ENCODE measurements around the gene TFAP2A. TPM values are rescaled to one million over a fixed set of nuclear protein-coding genes. Genes with fewer than 3 reads are reported as not detected.

TFAP2A gene
- total and polyA plus RNA-seq, 8 donors, result 0.17 to 0.97 (median 0.39) TPM

- DNase-seq (no peak), ATAC-seq (peak; percentile 56)
- intact Hi-C loops (cut with DNase I), result no loop called here
- no peak for TF ChIP-seq CTCF (IDR thresholded peaks at IDR 0.05)
- H3K27ac ChIP-seq, result no peak overlapping the region
- no peaks in the 10 kb centered on the region for H3K36me3 ChIP-seq
- H3K4me3 ChIP-seq, result no peak overlapping the region
- H3K4me1 ChIP-seq, result peaks cover 5 to 13% of the 10 kb centered on the region in 2 donors
- H3K9me3 ChIP-seq, result no peaks in the 10 kb centered on the region
- peaks cover 96 to 100% of the 10 kb centered on the region in 2 donors for H3K27me3 ChIP-seq
Measured at GRCh38 chr6:10418862-10419748, 4.2 kb upstream of the TFAP2A start.

- Histone ChIP-seq H3K27me3 (peaks cover 98 to 100% of the 10 kb centered on the region in 2 donors), H3K4me1 (peaks cover 5 to 20% of the 10 kb centered on the region in 2 donors)
Measured at GRCh38 chr6:10418361-10418861, 3.5 kb upstream of the TFAP2A start.

GRCh38 chr6:10417681-10418104 is 2.8 kb upstream of the TFAP2A start:
- intact Hi-C loops (cut with DNase I), result no loop called here
- peaks cover 12 to 27% of the 10 kb centered on the region in 2 donors for H3K4me1 ChIP-seq

More at GRCh38 chr6:10418361-10418861, 3.5 kb upstream of the TFAP2A start:
- no peaks in the 10 kb centered on the region for H3K36me3 ChIP-seq
- no peaks in the 10 kb centered on the region for H3K9me3 ChIP-seq
- DNase-seq, result no peak
- no peak overlapping the region for H3K27ac ChIP-seq
- ATAC-seq, result no peak
- no peak overlapping the region for H3K4me3 ChIP-seq
- no peak for TF ChIP-seq CTCF (IDR thresholded peaks at IDR 0.05)
- intact Hi-C loops (cut with DNase I), result no loop called here

GRCh38 chr6:10416863-10417641 is 2.2 kb upstream of the TFAP2A start:
- Histone ChIP-seq H3K4me3 (peak overlapping the region in 1 of 2 donors; percentile 22), H3K27ac (no peak overlapping the region), H3K27me3 (peaks cover 95 to 100% of the 10 kb centered on the region in 2 donors), H3K36me3 (no peaks in the 10 kb centered on the region), H3K9me3 (no peaks in the 10 kb centered on the region), H3K4me1 (peaks cover 13 to 28% of the 10 kb centered on the region in 2 donors)
- intact Hi-C loops (cut with DNase I), result no loop called here
- TF ChIP-seq CTCF (IDR thresholded peaks at IDR 0.05), result no peak
- DNase-seq, result peak in 1 of 4 donors; percentile 75
- no peak for ATAC-seq

More at GRCh38 chr6:10417681-10418104, 2.8 kb upstream of the TFAP2A start:
- TF ChIP-seq CTCF (IDR thresholded peaks at IDR 0.05), result no peak
- no peak for ATAC-seq
- no peaks in the 10 kb centered on the region for H3K36me3 ChIP-seq
- H3K9me3 ChIP-seq, result no peaks in the 10 kb centered on the region
- no peak for DNase-seq
- peaks cover 98 to 100% of the 10 kb centered on the region in 2 donors for H3K27me3 ChIP-seq
- H3K27ac ChIP-seq, result no peak overlapping the region
- no peak overlapping the region for H3K4me3 ChIP-seq

GRCh38 chr6:10416516-10416862 is 1.6 kb upstream of the TFAP2A start:
- DNase-seq, result no peak
- peaks cover 15 to 34% of the 10 kb centered on the region in 2 donors for H3K4me1 ChIP-seq
- intact Hi-C loops (cut with DNase I), result no loop called here
- no peak for TF ChIP-seq CTCF (IDR thresholded peaks at IDR 0.05)
- H3K9me3 ChIP-seq, result no peaks in the 10 kb centered on the region
- H3K27me3 ChIP-seq, result peaks cover 95 to 100% of the 10 kb centered on the region in 2 donors
- ATAC-seq, result no peak
- no peak overlapping the region for H3K4me3 ChIP-seq
- no peaks in the 10 kb centered on the region for H3K36me3 ChIP-seq
- no peak overlapping the region for H3K27ac ChIP-seq
